CD4-positive, CD25-positive, alpha-beta regulatory T cell (primary cell): ENCODE results near the gene PPP3CB. TPM values are rescaled to one million over a fixed set of nuclear protein-coding genes. Genes with fewer than 3 reads are reported as not detected.

ENCODE experiments used
- ATAC-seq, 2 donors: fragments of 150-1000 bp; cut with Tn5 transposase; one replicate each; pipeline ENCODE4 v1.10.0; 2021; ENCODE audit warnings: low read depth in 2 of 2, moderate number of reproducible peaks in 2 of 2, moderate library complexity in 1 of 2
- DNase-seq, 3 donors: peaks; one replicate each; pipeline versions ENCODE4 v3.0.0 to v3.0.0-alpha.2; 2012 to 2022; ENCODE audit warnings: mixed read lengths in 1 of 3
- H3K27ac ChIP-seq: one replicate; pipeline ENCODE4 v1.7.0; 2013; ENCODE audit warnings: mild to moderate bottlenecking, low read length; ENCODE audit not compliant: insufficient read depth, poor library complexity, severe bottlenecking
- H3K27me3 ChIP-seq: one replicate; pipeline ENCODE4 v1.7.0; 2013; ENCODE audit warnings: low read length; ENCODE audit not compliant: control insufficient read depth, insufficient read depth
- H3K36me3 ChIP-seq: one replicate; pipeline ENCODE4 v1.7.0; 2013; ENCODE audit warnings: mild to moderate bottlenecking, low read length, moderate library complexity; ENCODE audit not compliant: control insufficient read depth, insufficient read depth
- H3K4me1 ChIP-seq: 2 replicates; pipeline ENCODE4 v1.7.0; 2013; ENCODE audit warnings: mild to moderate bottlenecking, low read length; ENCODE audit not compliant: insufficient read depth, control insufficient read depth, poor library complexity, severe bottlenecking
- H3K4me3 ChIP-seq: one replicate; pipeline ENCODE4 v1.7.0; 2013; ENCODE audit warnings: low read depth, mild to moderate bottlenecking, low read length, moderate library complexity
- H3K9me3 ChIP-seq, 2 experiments: 1 replicate in 1 of 2; 2 replicates in 1 of 2; pipeline ENCODE4 v1.7.0; 2013; ENCODE audit warnings: low read length in 2 of 2, mild to moderate bottlenecking in 1 of 2, moderate library complexity in 1 of 2; ENCODE audit not compliant: control insufficient read depth in 2 of 2
- H3K27ac Mint-ChIP-seq, 3 donors: one replicate each; pipeline ENCODE4 v1.8.0; 2020 to 2022; ENCODE audit warnings: mild to moderate bottlenecking in 3 of 3, mixed read lengths in 3 of 3, moderate library complexity in 2 of 3
- H3K27me3 Mint-ChIP-seq: one replicate; pipeline ENCODE4 v1.8.0; 2022; ENCODE audit warnings: mild to moderate bottlenecking, mixed read lengths
- H3K36me3 Mint-ChIP-seq: one replicate; pipeline ENCODE4 v1.8.0; 2020; ENCODE audit warnings: mixed read lengths
- H3K4me1 Mint-ChIP-seq, 4 donors: one replicate each; pipeline ENCODE4 v1.8.0; 2020 to 2022; ENCODE audit warnings: mixed read lengths in 4 of 4, mild to moderate bottlenecking in 1 of 4
- H3K4me3 Mint-ChIP-seq, 4 donors: one replicate each; pipeline ENCODE4 v1.8.0; 2020 to 2022; ENCODE audit warnings: mild to moderate bottlenecking in 4 of 4, mixed read lengths in 4 of 4, moderate library complexity in 3 of 4
- H3K9me3 Mint-ChIP-seq, 7 donors: one replicate each; pipeline ENCODE4 v1.8.0; 2020 to 2022; ENCODE audit warnings: mixed read lengths in 7 of 7, mild to moderate bottlenecking in 3 of 7, moderate library complexity in 2 of 7
- polyA plus RNA-seq, 4 donors: library from polyadenylated mRNA; unstranded; fragments of 300-500 nt; fragmentation: Illumina TruSeq; gene quantifications; one replicate each; pipeline ENCODE4 v1.2.3, GENCODE V29; 2021
- total RNA-seq: library from RNA; stranded (reverse); gene quantifications from one replicate; pipeline ENCODE4 v1.2.3, GENCODE V29; 2022

The PPP3CB gene
- total and polyA plus RNA-seq, 5 donors from 2014 or later, result 10.8 to 42.4 (median 11.2) TPM

GRCh38 chr10:73414230-73414945, 81.4 kb downstream of the PPP3CB start:
- no peaks in the 10 kb centered on the region for H3K9me3 Mint-ChIP-seq
- ATAC-seq (peak; percentile 36 to 46), DNase-seq (peak in 1 of 3 donors; percentile 29)
- Histone ChIP-seq H3K27me3 (no peaks in the 10 kb centered on the region), H3K4me1 (peaks cover 25% of the 10 kb centered on the region), H3K4me3 (peak overlapping the region; percentile 94), H3K27ac (peak overlapping the region; percentile 95), H3K36me3 (no peaks in the 10 kb centered on the region), H3K9me3 (no peaks in the 10 kb centered on the region)
- H3K4me1 Mint-ChIP-seq, result peaks cover 27 to 52% (median 39%) of the 10 kb centered on the region in 4 donors
- no peaks in the 10 kb centered on the region for H3K27me3 Mint-ChIP-seq
- H3K36me3 Mint-ChIP-seq, result peaks cover 9% of the 10 kb centered on the region
- H3K4me3 Mint-ChIP-seq, result peak overlapping the region; percentile 90 to 96 (median 96)
- peak overlapping the region; percentile 81 to 92 (median 86) for H3K27ac Mint-ChIP-seq

DNA sequence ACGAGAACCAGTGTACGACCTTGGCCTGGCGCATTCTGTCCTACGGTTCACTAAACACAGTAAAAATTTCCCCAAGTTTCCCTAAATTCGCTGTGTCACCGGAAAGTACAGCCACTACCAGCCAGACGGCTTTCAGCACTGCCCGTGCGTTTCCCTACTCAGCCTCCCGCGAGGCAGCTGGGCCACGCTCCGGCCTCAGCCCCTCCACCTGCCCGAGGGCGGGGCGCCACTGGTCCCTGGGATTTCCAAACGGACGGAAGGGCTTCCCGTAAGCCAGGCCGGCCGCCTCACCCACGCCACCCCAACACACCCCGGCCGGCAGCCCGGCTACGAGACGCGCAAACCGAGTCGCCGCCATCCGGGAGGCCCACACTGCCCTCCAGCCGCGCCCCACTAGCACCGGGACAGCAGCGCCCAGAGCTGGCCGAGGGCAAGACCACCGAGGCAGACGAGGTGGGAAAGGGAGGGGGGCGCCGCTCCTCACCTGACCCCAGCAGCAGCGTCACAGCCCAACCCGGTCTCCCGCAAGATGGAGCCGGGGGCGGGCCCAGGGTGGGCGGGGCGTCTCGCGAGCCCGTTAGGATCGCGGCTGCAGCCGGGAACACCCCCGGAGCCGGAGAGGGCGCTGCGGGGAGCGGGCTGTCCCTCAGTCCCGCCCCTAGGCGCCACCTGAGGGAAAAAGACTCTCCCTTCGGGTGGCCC, 82.1 kb downstream of the PPP3CB start, which contains the start of gene ANXA7:
ANXA7 (minus strand) TSS at position 531 of the 702 bp plus-strand sequence. CDS start 13,202 bp downstream, outside the sequence.
- H3K4me1 ChIP-seq, result peaks cover 25% of the 10 kb centered on the region
- peak within 1 kb of the TSS; percentile 94 for H3K4me3 ChIP-seq
- H3K27ac ChIP-seq, result peak within 1 kb of the TSS; percentile 95
- H3K27me3 ChIP-seq, result no peaks in the 10 kb centered on the region
- Mint-ChIP-seq H3K4me1 (peaks cover 34 to 59% (median 45%) of the 10 kb centered on the region in 4 donors), H3K27me3 (no peaks in the 10 kb centered on the region), H3K27ac (peak within 1 kb of the TSS; percentile 93 to 95 (median 95)), H3K9me3 (no peaks in the 10 kb centered on the region), H3K36me3 (peaks cover 9% of the 10 kb centered on the region), H3K4me3 (peak within 1 kb of the TSS; percentile 90 to 97 (median 96))
- ATAC-seq (peak; percentile 95 to 97), DNase-seq (peak; percentile 87 to 93 (median 92))
- no peaks in the 10 kb centered on the region for H3K36me3 ChIP-seq
- H3K9me3 ChIP-seq, result no peaks in the 10 kb centered on the region

- H3K27me3 Mint-ChIP-seq, result no peaks in the 10 kb centered on the region
- peaks cover 25% of the 10 kb centered on the region for H3K4me1 ChIP-seq
- peak overlapping the region; percentile 93 to 95 (median 95) for H3K27ac Mint-ChIP-seq
- H3K4me1 Mint-ChIP-seq, result peaks cover 36 to 61% (median 47%) of the 10 kb centered on the region in 4 donors
- H3K4me3 Mint-ChIP-seq, result peak overlapping the region; percentile 90 to 97 (median 96)
- DNase-seq, result peak; percentile 25 to 78 (median 67)
- H3K27me3 ChIP-seq, result no peaks in the 10 kb centered on the region
- H3K27ac ChIP-seq, result peak overlapping the region; percentile 95
- no peaks in the 10 kb centered on the region for H3K9me3 ChIP-seq
- H3K36me3 ChIP-seq, result no peaks in the 10 kb centered on the region
- peak; percentile 34 to 38 for ATAC-seq
- no peaks in the 10 kb centered on the region for H3K9me3 Mint-ChIP-seq
- H3K36me3 Mint-ChIP-seq, result peaks cover 10% of the 10 kb centered on the region
- peak overlapping the region; percentile 93 for H3K4me3 ChIP-seq
Measured at GRCh38 chr10:73413108-73413527, 82.7 kb downstream of the PPP3CB start.

- H3K27ac ChIP-seq, result no peak overlapping the region
- H3K9me3 Mint-ChIP-seq, result no peaks in the 10 kb centered on the region
- H3K27me3 ChIP-seq, result no peaks in the 10 kb centered on the region
- ATAC-seq (no peak), DNase-seq (no peak)
- no peaks in the 10 kb centered on the region for H3K9me3 ChIP-seq
- H3K27me3 Mint-ChIP-seq, result no peaks in the 10 kb centered on the region
- H3K27ac Mint-ChIP-seq, result no peak overlapping the region
- peak overlapping the region; percentile 37 for H3K4me3 ChIP-seq
- peak overlapping the region; percentile 8 to 96 (median 50) for H3K4me3 Mint-ChIP-seq
- H3K4me1 Mint-ChIP-seq, result peaks cover 49 to 81% (median 60%) of the 10 kb centered on the region in 4 donors
- peaks cover 25% of the 10 kb centered on the region for H3K4me1 ChIP-seq
- peaks cover 3% of the 10 kb centered on the region for H3K36me3 ChIP-seq
- H3K36me3 Mint-ChIP-seq, result peaks cover 17% of the 10 kb centered on the region
Measured at GRCh38 chr10:73410897-73411296, 84.9 kb downstream of the PPP3CB start.

GRCh38 chr10:73408978-73409521, 86.8 kb downstream of the PPP3CB start:
- H3K4me1 Mint-ChIP-seq, result peaks cover 41 to 84% (median 61%) of the 10 kb centered on the region in 4 donors
- DNase-seq (no peak), ATAC-seq (no peak)
- Histone ChIP-seq H3K9me3 (no peaks in the 10 kb centered on the region), H3K4me1 (peaks cover 17% of the 10 kb centered on the region), H3K27ac (no peak overlapping the region), H3K27me3 (no peaks in the 10 kb centered on the region), H3K4me3 (peak overlapping the region; percentile 47), H3K36me3 (peaks cover 3% of the 10 kb centered on the region)
- no peaks in the 10 kb centered on the region for H3K27me3 Mint-ChIP-seq
- H3K4me3 Mint-ChIP-seq, result peak overlapping the region in 3 of 4 donors; percentile 9 to 39 (median 26)
- no peaks in the 10 kb centered on the region for H3K9me3 Mint-ChIP-seq
- H3K27ac Mint-ChIP-seq, result no peak overlapping the region
- H3K36me3 Mint-ChIP-seq, result peaks cover 17% of the 10 kb centered on the region

GRCh38 chr10:73408061-73408460, 87.8 kb downstream of the PPP3CB start:
- DNase-seq (no peak), ATAC-seq (no peak)
- peaks cover 39 to 88% (median 66%) of the 10 kb centered on the region in 4 donors for H3K4me1 Mint-ChIP-seq
- peaks cover 17% of the 10 kb centered on the region for H3K36me3 Mint-ChIP-seq
- H3K27ac ChIP-seq, result no peak overlapping the region
- H3K27ac Mint-ChIP-seq, result no peak overlapping the region
- H3K27me3 Mint-ChIP-seq, result no peaks in the 10 kb centered on the region
- H3K4me1 ChIP-seq, result peaks cover 17% of the 10 kb centered on the region
- H3K9me3 ChIP-seq, result no peaks in the 10 kb centered on the region
- no peak overlapping the region for H3K4me3 ChIP-seq
- H3K36me3 ChIP-seq, result peaks cover 3% of the 10 kb centered on the region
- no peaks in the 10 kb centered on the region for H3K27me3 ChIP-seq
- peak overlapping the region in 1 of 4 donors; percentile 26 for H3K4me3 Mint-ChIP-seq
- no peaks in the 10 kb centered on the region for H3K9me3 Mint-ChIP-seq

DNA sequence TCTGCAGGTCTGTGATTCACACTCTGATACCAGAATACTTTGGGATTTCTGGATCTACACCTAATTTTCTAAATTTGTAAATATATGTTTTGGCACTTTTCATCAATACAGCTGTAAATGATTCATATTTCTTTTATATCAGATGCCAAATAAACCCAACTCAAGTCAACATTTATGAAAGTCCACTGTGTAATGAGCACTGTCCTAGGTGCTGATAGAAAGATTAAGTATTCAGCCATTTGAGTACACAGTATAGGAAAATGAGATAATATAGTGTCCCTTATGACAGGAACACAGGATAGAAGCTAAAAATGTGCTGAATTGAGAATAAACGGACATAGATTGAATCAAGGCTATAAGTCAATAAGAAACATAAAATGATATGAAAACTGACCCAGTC, 88.3 kb downstream of the PPP3CB start:
- no peak overlapping the region for H3K4me3 ChIP-seq
- H3K4me3 Mint-ChIP-seq, result peak overlapping the region in 1 of 4 donors; percentile 53
- peaks cover 3% of the 10 kb centered on the region for H3K36me3 ChIP-seq
- DNase-seq (no peak), ATAC-seq (no peak)
- no peaks in the 10 kb centered on the region for H3K9me3 ChIP-seq
- peaks cover 17% of the 10 kb centered on the region for H3K36me3 Mint-ChIP-seq
- peaks cover 34 to 88% (median 61%) of the 10 kb centered on the region in 4 donors for H3K4me1 Mint-ChIP-seq
- no peaks in the 10 kb centered on the region for H3K9me3 Mint-ChIP-seq
- H3K4me1 ChIP-seq, result peaks cover 17% of the 10 kb centered on the region
- no peaks in the 10 kb centered on the region for H3K27me3 Mint-ChIP-seq
- no peaks in the 10 kb centered on the region for H3K27me3 ChIP-seq
- no peak overlapping the region for H3K27ac ChIP-seq
- H3K27ac Mint-ChIP-seq, result no peak overlapping the region
